GM13976 (cell line): ENCODE results near the gene DESI2.

Source experiments
- DNase-seq: peaks from one replicate; pipeline ENCODE4 v3.0.0; 2012; ENCODE audit warnings: low spot score
- in situ Hi-C: fragments of 300-500 bp; cut with MboI; formaldehyde crosslinking; loops from one replicate; pipeline ENCODE4 v1.12.0; 2022; ENCODE audit warnings: low sequenced_read_pairs, mixed read lengths, inconsistent platforms; ENCODE audit not compliant: unreplicated experiment
- TF ChIP-seq, protein P1 (sequence below): IDR thresholded peaks from 2 replicates; pipeline ENCODE4 v1.5.1; 2012; ENCODE audit warnings: borderline replicate concordance, mild to moderate bottlenecking; ENCODE audit not compliant: insufficient read depth; ENCODE audit errors: extremely low read depth, missing control alignments, control extremely low read depth

DESI2 gene

DNA sequence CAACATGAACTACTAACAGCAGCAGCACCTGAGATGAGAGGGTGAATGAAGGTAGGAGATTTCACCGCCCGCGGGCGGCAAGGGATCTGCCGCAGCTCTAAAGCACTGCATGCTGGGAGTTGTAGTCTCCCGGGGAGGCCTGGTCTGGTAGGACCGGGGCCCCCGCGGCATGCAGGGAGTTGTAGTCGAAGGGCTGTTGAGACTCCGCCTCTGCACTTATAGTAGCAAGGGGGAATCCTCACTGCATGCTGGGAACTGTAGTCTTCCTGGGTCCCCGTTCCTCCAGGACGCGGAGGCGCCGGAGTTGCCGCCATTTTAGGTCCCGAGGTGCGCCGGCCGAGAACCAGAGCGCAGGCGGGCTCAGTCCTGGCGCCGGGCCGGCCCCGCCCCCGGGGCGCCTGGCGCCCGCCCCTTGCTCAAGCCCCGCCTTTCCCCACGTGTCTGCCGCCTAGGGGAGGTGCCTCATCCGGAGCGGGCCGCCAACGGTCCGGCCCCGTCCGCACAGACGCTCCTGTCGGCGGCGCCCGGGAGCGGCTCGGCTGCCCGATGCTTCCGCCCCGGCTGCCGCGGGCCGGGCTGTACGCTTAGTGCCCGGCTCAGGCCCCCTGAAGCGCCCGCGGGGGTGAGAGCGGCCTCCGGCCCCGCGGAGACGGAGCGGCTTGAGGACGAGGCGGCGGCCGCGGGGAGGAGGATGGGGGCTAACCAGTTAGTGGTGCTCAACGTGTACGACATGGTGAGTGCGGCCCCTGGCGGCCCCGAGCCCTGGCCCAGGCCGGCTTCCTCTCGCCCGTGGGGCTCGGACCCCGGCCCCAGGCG lies at the start of gene DESI2:
Gene DESI2, plus strand, starts transcription at position 504 of the 816 bp plus-strand sequence. Its CDS starts 188 bp downstream, at position 692.
- in situ Hi-C loops = no loop called here
- DNase-seq = peak; percentile 97
- TF ChIP-seq, protein P1, sequence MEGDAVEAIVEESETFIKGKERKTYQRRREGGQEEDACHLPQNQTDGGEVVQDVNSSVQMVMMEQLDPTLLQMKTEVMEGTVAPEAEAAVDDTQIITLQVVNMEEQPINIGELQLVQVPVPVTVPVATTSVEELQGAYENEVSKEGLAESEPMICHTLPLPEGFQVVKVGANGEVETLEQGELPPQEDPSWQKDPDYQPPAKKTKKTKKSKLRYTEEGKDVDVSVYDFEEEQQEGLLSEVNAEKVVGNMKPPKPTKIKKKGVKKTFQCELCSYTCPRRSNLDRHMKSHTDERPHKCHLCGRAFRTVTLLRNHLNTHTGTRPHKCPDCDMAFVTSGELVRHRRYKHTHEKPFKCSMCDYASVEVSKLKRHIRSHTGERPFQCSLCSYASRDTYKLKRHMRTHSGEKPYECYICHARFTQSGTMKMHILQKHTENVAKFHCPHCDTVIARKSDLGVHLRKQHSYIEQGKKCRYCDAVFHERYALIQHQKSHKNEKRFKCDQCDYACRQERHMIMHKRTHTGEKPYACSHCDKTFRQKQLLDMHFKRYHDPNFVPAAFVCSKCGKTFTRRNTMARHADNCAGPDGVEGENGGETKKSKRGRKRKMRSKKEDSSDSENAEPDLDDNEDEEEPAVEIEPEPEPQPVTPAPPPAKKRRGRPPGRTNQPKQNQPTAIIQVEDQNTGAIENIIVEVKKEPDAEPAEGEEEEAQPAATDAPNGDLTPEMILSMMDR = peak; percentile 55

DNA sequence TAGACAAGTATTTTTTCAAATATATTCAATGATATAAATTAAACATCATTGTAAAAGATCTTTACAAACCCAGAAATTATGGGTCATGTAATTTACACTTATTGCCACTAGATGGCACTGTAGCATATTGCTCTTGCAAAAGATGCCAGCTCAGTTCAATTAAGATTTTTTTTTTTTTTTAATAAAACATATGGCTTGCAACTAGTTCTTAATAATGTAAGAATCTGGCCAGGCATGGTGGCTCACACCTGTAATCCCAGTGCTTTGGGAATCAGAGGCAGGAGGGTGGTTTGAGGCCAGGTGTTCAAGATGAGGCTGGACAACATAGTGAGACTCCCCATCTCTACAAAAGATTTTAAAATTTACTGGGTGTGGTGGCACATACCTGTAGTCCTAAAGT lies 49.4 kb upstream of the DESI2 start:
- in situ Hi-C loops = loop anchor here (10.0 kb wide), 2 partner anchors 191 to 441 kb away; no protein-coding TSS in a partner anchor
- DNase-seq = peak; percentile 38
- TF ChIP-seq, protein P1 = peak; percentile 56

DNA sequence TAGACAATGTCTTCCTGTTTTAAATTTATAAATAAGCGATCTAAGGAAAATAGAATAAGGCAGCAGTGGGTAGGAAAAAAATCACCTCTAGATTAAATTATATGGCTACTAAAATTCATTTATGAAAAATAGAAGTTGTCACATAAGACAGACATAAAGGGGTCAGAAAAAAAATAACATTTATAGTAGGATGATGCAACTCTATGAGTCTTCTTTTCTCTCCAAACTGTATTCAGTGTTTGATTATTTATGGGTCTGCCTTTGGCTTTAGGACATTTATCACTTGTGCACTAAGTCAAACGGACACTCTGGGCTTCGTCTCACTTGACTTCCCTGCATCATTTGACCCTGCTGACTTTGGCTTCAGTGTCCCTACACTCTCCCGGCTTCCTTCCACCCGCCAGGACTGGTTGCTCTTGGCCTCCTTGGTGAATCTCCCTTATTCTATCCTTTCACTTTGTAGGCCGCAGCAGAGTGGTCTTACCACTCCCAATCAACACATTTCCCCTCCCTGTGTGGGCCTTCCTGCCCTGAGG lies 47.0 kb upstream of the DESI2 start:
- no peak for DNase-seq
- TF ChIP-seq, protein P1 = no peak
- in situ Hi-C loops = loop anchor here (10.0 kb wide), 2 partner anchors 189 to 439 kb away; no protein-coding TSS in a partner anchor

DNA sequence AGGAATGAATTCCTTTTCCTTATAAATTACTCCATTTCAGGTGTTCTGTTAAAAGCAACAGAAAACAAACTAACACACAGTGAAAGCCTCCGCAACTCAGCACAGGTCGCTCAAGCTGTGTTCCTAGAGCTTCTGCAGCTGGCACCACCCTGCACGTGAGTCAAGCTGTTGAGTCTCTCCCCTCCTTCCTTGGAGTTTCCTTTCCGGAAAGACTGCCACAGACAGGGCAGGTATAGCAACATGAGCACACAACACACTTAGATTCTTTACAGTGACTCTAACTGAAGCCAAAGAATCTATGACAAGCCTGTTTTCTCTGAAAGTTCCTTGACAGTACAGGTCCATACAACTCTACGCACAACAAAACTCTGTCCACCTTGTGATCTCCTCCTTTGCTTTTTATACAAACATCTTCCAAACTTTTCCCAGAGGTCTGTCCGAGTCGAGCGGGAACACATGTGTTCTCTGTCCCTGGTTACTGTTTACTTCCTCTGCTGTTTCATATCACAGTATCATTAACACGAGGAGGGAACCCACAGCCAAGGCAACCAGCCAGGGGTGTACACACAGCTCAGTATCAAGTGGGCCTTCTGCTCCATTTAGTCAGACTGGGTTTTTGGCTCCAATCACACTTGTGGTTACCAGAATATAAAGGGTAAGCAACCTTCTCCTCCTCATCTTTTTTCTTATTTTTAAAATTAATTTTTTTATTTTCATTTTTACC lies 38.7 kb upstream of the DESI2 start:
- TF ChIP-seq, protein P1 = no peak
- in situ Hi-C loops = no loop called here
- no peak for DNase-seq

DNA sequence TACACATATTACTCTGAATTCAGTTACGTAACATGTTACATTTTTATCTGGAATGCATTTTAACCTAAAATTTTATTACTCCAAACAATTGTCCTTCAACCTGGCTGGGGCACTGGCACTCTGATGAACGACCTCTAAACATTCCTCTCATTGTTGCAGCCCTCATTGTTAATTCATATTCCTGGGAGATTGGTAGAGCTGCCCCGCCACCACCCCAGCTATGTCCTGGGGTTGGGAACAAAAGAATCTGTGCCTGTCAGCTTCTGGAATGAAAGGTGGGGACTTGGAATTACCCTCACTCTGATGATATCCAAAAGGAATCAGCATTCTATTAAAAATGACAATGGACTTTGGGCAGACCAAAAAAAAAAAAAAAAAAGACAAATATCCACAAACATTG lies 38.0 kb upstream of the DESI2 start:
- DNase-seq = no peak
- TF ChIP-seq, protein P1 = no peak
- in situ Hi-C loops = no loop called here

DNA sequence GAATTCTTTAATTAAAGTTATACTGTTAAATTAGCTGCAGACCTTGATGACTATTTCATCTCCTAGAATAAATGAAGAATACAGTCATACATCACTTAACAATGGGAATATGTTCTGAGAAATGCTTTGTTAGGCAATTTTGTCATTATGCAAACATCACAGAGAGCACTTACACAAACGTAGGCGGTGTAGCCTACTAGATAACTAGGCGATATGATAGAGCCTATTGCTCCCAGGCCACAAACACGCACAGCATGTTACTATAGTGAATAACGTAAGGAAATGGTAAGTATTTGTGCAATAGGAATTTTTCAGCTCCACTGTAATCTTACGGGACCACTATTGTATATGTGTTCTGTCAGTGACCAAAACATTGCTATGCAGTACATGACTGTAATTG lies 37.6 kb upstream of the DESI2 start:
- in situ Hi-C loops = no loop called here
- no peak for DNase-seq
- TF ChIP-seq, protein P1 = no peak
